Measurements from ENCODE around the gene ATP6V1A.

DNA sequence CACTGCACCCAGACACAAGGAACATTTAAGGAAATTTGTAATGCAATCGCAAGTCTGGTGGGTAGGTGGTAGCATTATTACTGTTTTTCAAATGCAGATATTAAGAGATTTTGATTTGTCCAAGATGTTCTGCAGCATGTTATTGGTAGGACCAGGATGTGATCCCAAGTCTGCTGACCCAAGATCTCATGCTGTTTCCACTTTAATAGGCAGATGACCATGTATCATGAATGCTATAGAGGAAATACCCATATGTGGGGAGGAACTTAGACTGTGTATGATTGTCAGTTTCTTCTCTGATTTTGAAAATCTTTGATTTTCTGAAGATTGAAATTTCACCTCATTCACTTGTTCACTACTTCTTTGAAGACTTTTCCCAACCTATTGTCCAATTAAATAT lies 28.7 kb downstream of the ATP6V1A start:
- TF ChIP-seq, protein P1, sequence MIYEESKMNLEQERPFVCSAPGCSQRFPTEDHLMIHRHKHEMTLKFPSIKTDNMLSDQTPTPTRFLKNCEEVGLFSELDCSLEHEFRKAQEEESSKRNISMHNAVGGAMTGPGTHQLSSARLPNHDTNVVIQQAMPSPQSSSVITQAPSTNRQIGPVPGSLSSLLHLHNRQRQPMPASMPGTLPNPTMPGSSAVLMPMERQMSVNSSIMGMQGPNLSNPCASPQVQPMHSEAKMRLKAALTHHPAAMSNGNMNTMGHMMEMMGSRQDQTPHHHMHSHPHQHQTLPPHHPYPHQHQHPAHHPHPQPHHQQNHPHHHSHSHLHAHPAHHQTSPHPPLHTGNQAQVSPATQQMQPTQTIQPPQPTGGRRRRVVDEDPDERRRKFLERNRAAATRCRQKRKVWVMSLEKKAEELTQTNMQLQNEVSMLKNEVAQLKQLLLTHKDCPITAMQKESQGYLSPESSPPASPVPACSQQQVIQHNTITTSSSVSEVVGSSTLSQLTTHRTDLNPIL (CRISPR knock-in tag; IDR thresholded peaks at IDR 0.05; ENCODE audit: low read depth): no peak
- TF ChIP-seq ZNF8 (CRISPR knock-in tag; IDR thresholded peaks at IDR 0.05): no peak
- no peak for TF ChIP-seq BACH2 (CRISPR knock-in tag; IDR thresholded peaks at IDR 0.05; ENCODE audit: borderline replicate concordance)
- TF ChIP-seq SNAI2 (CRISPR knock-in tag; IDR thresholded peaks at IDR 0.05): no peak
- no peak for TF ChIP-seq ZNF70 (CRISPR knock-in tag; IDR thresholded peaks at IDR 0.05)

Data from SK-N-SH treated with all-trans-retinoic acid at 6 μM for 48 hours (cell line).